Measurements from ENCODE around the gene MPZL1. TPM values are rescaled to one million over a fixed set of nuclear protein-coding genes. Genes with fewer than 3 reads are reported as not detected.
"Not testable (repeated sequence)": the region's sequence is repeated elsewhere in the genome, so short reads cannot be mapped to it uniquely, and the experiment has no call there.

The MPZL1 gene
- total RNA-seq, 2 experiments from 2014 or later = 21.9 to 23.0 TPM

GRCh38 chr1:167806676-167807075 is 84.9 kb downstream of the MPZL1 start:
- H3K27me3 Mint-ChIP-seq; H3K9me3 Mint-ChIP-seq; H3K36me3 Mint-ChIP-seq; intact Hi-C loops (cut with micrococcal nuclease); H3K4me3 Mint-ChIP-seq; DNase-seq; H3K27ac Mint-ChIP-seq; POLR2A ChIA-PET: not testable (repeated sequence)
- peaks cover 26% of the 10 kb centered on the region for H3K4me1 Mint-ChIP-seq (ENCODE audit: low read depth)
- CTCF ChIA-PET = interaction anchor here (1.1 kb wide), 1 partner anchor 275 kb away, joined by 3 read pairs; no protein-coding TSS in a partner anchor

GRCh38 chr1:167808104-167808503 is 86.3 kb downstream of the MPZL1 start:
- intact Hi-C loops (cut with micrococcal nuclease) = no loop called here
- Mint-ChIP-seq H3K27me3 (peaks cover 3% of the 10 kb centered on the region), H3K27ac (no peak overlapping the region), H3K4me3 (no peak overlapping the region), H3K9me3 (peaks cover 11% of the 10 kb centered on the region), H3K36me3 (peaks cover 5% of the 10 kb centered on the region), H3K4me1 (ENCODE audit: low read depth) (peaks cover 26% of the 10 kb centered on the region)
- CTCF ChIA-PET = interaction anchor here (1.6 kb wide), 1 partner anchor 93 kb away, joined by 6 read pairs; no protein-coding TSS in a partner anchor
- POLR2A ChIA-PET = interaction anchor here (0.7 to 1.0 kb wide), 2 partner anchors 11 to 128 kb away, joined by 3 read pairs; partner anchors contain the start of gene DCAF6
- DNase-seq = peak; percentile 23

- H3K9me3 Mint-ChIP-seq = peaks cover 14% of the 10 kb centered on the region
- peaks cover 3% of the 10 kb centered on the region for H3K27me3 Mint-ChIP-seq
- CTCF ChIA-PET = interaction anchor here (1.6 kb wide), 1 partner anchor 94 kb away, joined by 6 read pairs; no protein-coding TSS in a partner anchor
- POLR2A ChIA-PET = interaction anchor here (1.0 kb wide), 1 partner anchor 10 kb away, joined by 3 read pairs; no protein-coding TSS in a partner anchor
- H3K36me3 Mint-ChIP-seq = peaks cover 5% of the 10 kb centered on the region
- H3K27ac Mint-ChIP-seq = no peak overlapping the region
- no peak overlapping the region for H3K4me3 Mint-ChIP-seq
- H3K4me1 Mint-ChIP-seq (ENCODE audit: low read depth) = peaks cover 20% of the 10 kb centered on the region
- intact Hi-C loops (cut with micrococcal nuclease) = no loop called here
- no peak for DNase-seq
These were observed 86.9 kb downstream of the MPZL1 start for GRCh38 chr1:167808690-167809089.

GRCh38 chr1:167812972-167813371 is 91.2 kb downstream of the MPZL1 start:
- Mint-ChIP-seq H3K9me3 (peaks cover 30% of the 10 kb centered on the region), H3K4me3 (no peak overlapping the region), H3K27me3 (peaks cover 3% of the 10 kb centered on the region), H3K4me1 (ENCODE audit: low read depth) (peaks cover 3% of the 10 kb centered on the region), H3K36me3 (peaks cover 5% of the 10 kb centered on the region), H3K27ac (no peak overlapping the region)
- intact Hi-C loops (cut with micrococcal nuclease) = no loop called here
- ChIA-PET CTCF (no interaction called here), POLR2A (no interaction called here)
- no peak for DNase-seq

GRCh38 chr1:167815650-167816049 is 93.9 kb downstream of the MPZL1 start:
- Mint-ChIP-seq H3K36me3 (peaks cover 5% of the 10 kb centered on the region), H3K4me1 (ENCODE audit: low read depth) (peaks cover 5% of the 10 kb centered on the region)

GRCh38 chr1:167819849-167820683 is 98.3 kb downstream of the MPZL1 start:
- Mint-ChIP-seq H3K36me3 (no peaks in the 10 kb centered on the region), H3K9me3 (peaks cover 11% of the 10 kb centered on the region), H3K27ac (no peak overlapping the region), H3K4me1 (ENCODE audit: low read depth) (peaks cover 5% of the 10 kb centered on the region), H3K27me3 (peaks cover 11% of the 10 kb centered on the region), H3K4me3 (peak overlapping the region; percentile 72)
- intact Hi-C loops (cut with micrococcal nuclease) = no loop called here
- CTCF ChIA-PET = no interaction called here
- POLR2A ChIA-PET = no interaction called here
- peak; percentile 40 for DNase-seq

More at GRCh38 chr1:167815650-167816049, 93.9 kb downstream of the MPZL1 start:
- Mint-ChIP-seq H3K27ac (no peak overlapping the region), H3K4me3 (no peak overlapping the region), H3K9me3 (peaks cover 30% of the 10 kb centered on the region), H3K27me3 (peaks cover 6% of the 10 kb centered on the region)
- DNase-seq = no peak
- intact Hi-C loops (cut with micrococcal nuclease) = no loop called here
- ChIA-PET CTCF (no interaction called here), POLR2A (no interaction called here)

- intact Hi-C loops (cut with micrococcal nuclease) = no loop called here
- H3K9me3 Mint-ChIP-seq = peaks cover 3% of the 10 kb centered on the region
- H3K27me3 Mint-ChIP-seq = peaks cover 11% of the 10 kb centered on the region
- DNase-seq = no peak
- no peak overlapping the region for H3K27ac Mint-ChIP-seq
- peaks cover 5% of the 10 kb centered on the region for H3K4me1 Mint-ChIP-seq (ENCODE audit: low read depth)
- H3K36me3 Mint-ChIP-seq = no peaks in the 10 kb centered on the region
- ChIA-PET POLR2A (no interaction called here), CTCF (interaction anchor here (0.6 kb wide), 1 partner anchor 229 kb away, joined by 4 read pairs; no protein-coding TSS in a partner anchor)
- no peak overlapping the region for H3K4me3 Mint-ChIP-seq
These were observed 99.0 kb downstream of the MPZL1 start for GRCh38 chr1:167820684-167821355.

- Mint-ChIP-seq H3K36me3 (no peaks in the 10 kb centered on the region), H3K4me3 (no peak overlapping the region), H3K9me3 (no peaks in the 10 kb centered on the region), H3K27me3 (peaks cover 11% of the 10 kb centered on the region), H3K27ac (no peak overlapping the region), H3K4me1 (ENCODE audit: low read depth) (peaks cover 5% of the 10 kb centered on the region)
- CTCF ChIA-PET = interaction anchor here (0.6 kb wide), 1 partner anchor 229 kb away, joined by 4 read pairs; no protein-coding TSS in a partner anchor
- intact Hi-C loops (cut with micrococcal nuclease) = no loop called here
- POLR2A ChIA-PET = no interaction called here
- no peak for DNase-seq
These were observed 99.5 kb downstream of the MPZL1 start for GRCh38 chr1:167821356-167821685.

GRCh38 chr1:167821969-167822685 is 100.3 kb downstream of the MPZL1 start:
- H3K9me3 Mint-ChIP-seq = no peaks in the 10 kb centered on the region
- no peak for DNase-seq
- no peak overlapping the region for H3K4me3 Mint-ChIP-seq
- no peaks in the 10 kb centered on the region for H3K36me3 Mint-ChIP-seq
- H3K27me3 Mint-ChIP-seq = peaks cover 11% of the 10 kb centered on the region
- peaks cover 5% of the 10 kb centered on the region for H3K4me1 Mint-ChIP-seq (ENCODE audit: low read depth)
- ChIA-PET POLR2A (no interaction called here), CTCF (no interaction called here)
- no peak overlapping the region for H3K27ac Mint-ChIP-seq
- intact Hi-C loops (cut with micrococcal nuclease) = no loop called here

GRCh38 chr1:167824163-167824794 is 102.5 kb downstream of the MPZL1 start:
- CTCF ChIA-PET = no interaction called here
- no peak overlapping the region for H3K4me3 Mint-ChIP-seq

GRCh38 chr1:167825419-167826079 is 103.8 kb downstream of the MPZL1 start:
- peaks cover 6% of the 10 kb centered on the region for H3K27me3 Mint-ChIP-seq
- CTCF ChIA-PET = no interaction called here
- POLR2A ChIA-PET = no interaction called here

More at GRCh38 chr1:167824163-167824794, 102.5 kb downstream of the MPZL1 start:
- intact Hi-C loops (cut with micrococcal nuclease) = no loop called here
- H3K27ac Mint-ChIP-seq = no peak overlapping the region
- H3K27me3 Mint-ChIP-seq = peaks cover 11% of the 10 kb centered on the region
- H3K4me1 Mint-ChIP-seq (ENCODE audit: low read depth) = peaks cover 5% of the 10 kb centered on the region
- DNase-seq = no peak
- H3K36me3 Mint-ChIP-seq = no peaks in the 10 kb centered on the region
- POLR2A ChIA-PET = no interaction called here
- H3K9me3 Mint-ChIP-seq = no peaks in the 10 kb centered on the region

More at GRCh38 chr1:167825419-167826079, 103.8 kb downstream of the MPZL1 start:
- H3K27ac Mint-ChIP-seq = no peak overlapping the region
- no peak for DNase-seq
- intact Hi-C loops (cut with micrococcal nuclease) = no loop called here
- H3K4me1 Mint-ChIP-seq (ENCODE audit: low read depth) = no peaks in the 10 kb centered on the region
- H3K4me3 Mint-ChIP-seq = no peak overlapping the region
- no peaks in the 10 kb centered on the region for H3K36me3 Mint-ChIP-seq
- H3K9me3 Mint-ChIP-seq = no peaks in the 10 kb centered on the region
